ENCODE data around the gene TP53TG5. TPM values are rescaled to one million over a fixed set of nuclear protein-coding genes. Genes with fewer than 3 reads are reported as not detected.
A peak's percentile ranks its signal among the peaks of the same experiment; 100 is the strongest.

TP53TG5 gene
- total RNA-seq, 1 donor from 2014 or later = not detected

- Mint-ChIP-seq H3K4me1 (ENCODE audit: unreplicated experiment) (no peaks in the 10 kb centered on the region), H3K4me3 (no peak overlapping the region), H3K36me3 (peaks cover 7% of the 10 kb centered on the region), H3K9me3 (no peaks in the 10 kb centered on the region), H3K27ac (no peak overlapping the region), H3K27me3 (no peaks in the 10 kb centered on the region)
- TF ChIP-seq CTCF (conservative IDR thresholded peaks at IDR 0.05) = no peak
- no peak for DNase-seq (ENCODE audit: extremely low spot score, unreplicated experiment)
Observed at GRCh38 chr20:45325371-45325770, 52.8 kb downstream of the TP53TG5 start.

- DNase-seq (ENCODE audit: extremely low spot score, unreplicated experiment) = no peak
- Mint-ChIP-seq H3K4me1 (ENCODE audit: unreplicated experiment) (peaks cover 4% of the 10 kb centered on the region), H3K4me3 (no peak overlapping the region), H3K9me3 (no peaks in the 10 kb centered on the region), H3K27ac (peak overlapping the region; percentile 46), H3K27me3 (peaks cover 4% of the 10 kb centered on the region), H3K36me3 (peaks cover 3% of the 10 kb centered on the region)
- TF ChIP-seq CTCF (conservative IDR thresholded peaks at IDR 0.05) = no peak
Observed at GRCh38 chr20:45323731-45324130, 54.4 kb downstream of the TP53TG5 start.

GRCh38 chr20:45322952-45323383, 55.2 kb downstream of the TP53TG5 start:
- DNase-seq (ENCODE audit: extremely low spot score, unreplicated experiment) = no peak
- peaks cover 4% of the 10 kb centered on the region for H3K4me1 Mint-ChIP-seq (ENCODE audit: unreplicated experiment)
- H3K4me3 Mint-ChIP-seq = no peak overlapping the region
- H3K27me3 Mint-ChIP-seq = peaks cover 4% of the 10 kb centered on the region
- H3K36me3 Mint-ChIP-seq = peaks cover 2% of the 10 kb centered on the region
- no peak for TF ChIP-seq CTCF (conservative IDR thresholded peaks at IDR 0.05)
- no peaks in the 10 kb centered on the region for H3K9me3 Mint-ChIP-seq
- no peak overlapping the region for H3K27ac Mint-ChIP-seq

Small RNA genes within 50 kb of the gene (microRNA-seq; reads per million reads assigned to microRNA genes)
- not detected for gene MIR6812

Other genes with a start within 250 kb of the TP53TG5 start
- 3.7 and 6.9 TPM in 2 replicates for gene PI3, start 203.4 kb downstream of the TP53TG5 start, total RNA-seq (ENCODE audit: low replicate concordance)
- not detected in 2 replicates for gene SEMG1, start 171.3 kb downstream of the TP53TG5 start, total RNA-seq (ENCODE audit: low replicate concordance)
- not detected in 2 replicates for gene SEMG2, start 157.0 kb downstream of the TP53TG5 start, total RNA-seq (ENCODE audit: low replicate concordance)
- gene SLPI, start 123.8 kb downstream of the TP53TG5 start, total RNA-seq (ENCODE audit: low replicate concordance) = 35.7 and 73.6 TPM in 2 replicates
- not detected in 2 replicates for gene RBPJL, start 71.5 kb downstream of the TP53TG5 start, total RNA-seq (ENCODE audit: low replicate concordance)
- gene MATN4, start 70.0 kb downstream of the TP53TG5 start, total RNA-seq (ENCODE audit: low replicate concordance) = 0.75 TPM in 1 of 2 replicates, not detected in the other
- 67.2 and 133 TPM in 2 replicates for gene SDC4, start 29.9 kb downstream of the TP53TG5 start, total RNA-seq (ENCODE audit: low replicate concordance)
- 29.2 and 47.4 TPM in 2 replicates for gene SYS1, start 15.2 kb downstream of the TP53TG5 start, total RNA-seq (ENCODE audit: low replicate concordance)
- gene DBNDD2, start 30.0 kb upstream of the TP53TG5 start, total RNA-seq (ENCODE audit: low replicate concordance) = 12.8 and 25.5 TPM in 2 replicates
- gene PIGT, start 37.8 kb upstream of the TP53TG5 start, total RNA-seq (ENCODE audit: low replicate concordance) = 70.1 and 80.6 TPM in 2 replicates
- 64.4 and 98.9 TPM in 2 replicates for gene WFDC2, start 91.4 kb upstream of the TP53TG5 start, total RNA-seq (ENCODE audit: low replicate concordance)
- gene SPINT3, start 137.3 kb upstream of the TP53TG5 start, total RNA-seq (ENCODE audit: low replicate concordance) = not detected in 2 replicates
- gene WFDC6, start 161.2 kb upstream of the TP53TG5 start, total RNA-seq (ENCODE audit: low replicate concordance) = 0.50 TPM in 1 of 2 replicates, not detected in the other
- 0.24 TPM in 1 of 2 replicates, not detected in the other for gene EPPIN, start 169.1 kb upstream of the TP53TG5 start, total RNA-seq (ENCODE audit: low replicate concordance)
- gene WFDC8, start 201.0 kb upstream of the TP53TG5 start, total RNA-seq (ENCODE audit: low replicate concordance) = not detected in 2 replicates

All from type B pancreatic cell (in vitro differentiated cells).